Calu3 (cell line): ENCODE measurements around the gene CCNQ. TPM values are rescaled to one million over a fixed set of nuclear protein-coding genes. Genes with fewer than 3 reads are reported as not detected.

ENCODE experiments used
- BruUV-seq: library from RNA; stranded (reverse); fragments of 400-500 nt; replicated peaks from 2 replicates; lab custom pipeline; 2021; lab: Mats Ljungman, UMichigan
- CTCF ChIA-PET: fragments of 300-600 bp; sonication (Branson Sonifier 250); formaldehyde crosslinking; loops from one replicate; lab custom pipeline; 2022; ENCODE audit warnings: antibody characterized with exemption; lab: Charles Lee
- DNase-seq: peaks from one replicate; pipeline ENCODE4 v3.0.0; 2022
- H3K27ac Mint-ChIP-seq: one replicate; pipeline ENCODE4 v1.8.0; 2022; ENCODE audit warnings: mixed read lengths; ENCODE audit not compliant: unreplicated experiment
- H3K27me3 Mint-ChIP-seq: one replicate; pipeline ENCODE4 v1.8.0; 2022; ENCODE audit warnings: mixed read lengths; ENCODE audit not compliant: unreplicated experiment
- H3K36me3 Mint-ChIP-seq: one replicate; pipeline ENCODE4 v1.8.0; 2022; ENCODE audit warnings: mild to moderate bottlenecking, moderate library complexity, mixed read lengths; ENCODE audit not compliant: insufficient read depth, unreplicated experiment
- H3K4me1 Mint-ChIP-seq: one replicate; pipeline ENCODE4 v1.8.0; 2022; ENCODE audit warnings: mild to moderate bottlenecking, low read depth, mixed read lengths; ENCODE audit not compliant: unreplicated experiment
- H3K4me3 Mint-ChIP-seq: one replicate; pipeline ENCODE4 v1.8.0; 2022; ENCODE audit warnings: mild to moderate bottlenecking, low read depth, moderate library complexity, mixed read lengths; ENCODE audit not compliant: unreplicated experiment
- H3K9me3 Mint-ChIP-seq: one replicate; pipeline ENCODE4 v1.8.0; 2022; ENCODE audit warnings: low read depth, mixed read lengths; ENCODE audit not compliant: unreplicated experiment
- intact Hi-C: fragments of 100-400 bp; cut with micrococcal nuclease; formaldehyde crosslinking; loops from one replicate; pipeline ENCODE4 v1.10.0; 2022; ENCODE audit not compliant: unreplicated experiment
- total RNA-seq: library from RNA; stranded (reverse); gene quantifications from 2 replicates; pipeline ENCODE4 v1.2.3, GENCODE V29; 2022
- TF ChIP-seq, protein P1 (sequence below): fragments of 200-600 bp; IDR thresholded peaks from one replicate; pipeline ENCODE4 v1.8.0; 2022; ENCODE audit warnings: antibody characterized with exemption; ENCODE audit not compliant: unreplicated experiment

Gene CCNQ
- total RNA-seq, 1 experiment from 2014 or later = 18.9 TPM

DNA sequence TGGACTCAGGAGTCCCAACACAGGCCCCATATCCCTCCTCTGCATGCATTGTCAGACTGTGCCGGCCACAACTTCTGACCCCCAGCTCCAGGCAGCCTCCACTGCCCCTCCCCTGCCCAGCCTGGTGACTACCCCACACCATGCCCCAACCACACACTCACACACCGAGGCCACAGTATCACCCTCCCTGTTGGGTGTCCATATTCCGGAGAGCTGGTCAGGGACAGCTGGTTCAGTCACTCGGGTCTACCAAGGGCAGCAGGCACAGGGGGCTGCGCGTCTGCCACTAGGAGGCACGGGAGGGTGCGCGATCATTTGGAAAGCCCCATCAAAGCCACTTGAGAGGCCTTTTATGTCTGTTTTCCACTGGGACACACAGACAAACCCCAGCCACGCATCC is 26.3 kb downstream of the CCNQ start:
- H3K36me3 Mint-ChIP-seq = no peaks in the 10 kb centered on the region
- no TSS peak for BruUV-seq
- intact Hi-C loops = no loop called here
- H3K9me3 Mint-ChIP-seq = no peaks in the 10 kb centered on the region
- H3K27me3 Mint-ChIP-seq = peaks cover 74% of the 10 kb centered on the region
- no peak overlapping the region for H3K4me3 Mint-ChIP-seq
- H3K27ac Mint-ChIP-seq = no peak overlapping the region
- CTCF ChIA-PET = no interaction called here
- TF ChIP-seq, protein P1, sequence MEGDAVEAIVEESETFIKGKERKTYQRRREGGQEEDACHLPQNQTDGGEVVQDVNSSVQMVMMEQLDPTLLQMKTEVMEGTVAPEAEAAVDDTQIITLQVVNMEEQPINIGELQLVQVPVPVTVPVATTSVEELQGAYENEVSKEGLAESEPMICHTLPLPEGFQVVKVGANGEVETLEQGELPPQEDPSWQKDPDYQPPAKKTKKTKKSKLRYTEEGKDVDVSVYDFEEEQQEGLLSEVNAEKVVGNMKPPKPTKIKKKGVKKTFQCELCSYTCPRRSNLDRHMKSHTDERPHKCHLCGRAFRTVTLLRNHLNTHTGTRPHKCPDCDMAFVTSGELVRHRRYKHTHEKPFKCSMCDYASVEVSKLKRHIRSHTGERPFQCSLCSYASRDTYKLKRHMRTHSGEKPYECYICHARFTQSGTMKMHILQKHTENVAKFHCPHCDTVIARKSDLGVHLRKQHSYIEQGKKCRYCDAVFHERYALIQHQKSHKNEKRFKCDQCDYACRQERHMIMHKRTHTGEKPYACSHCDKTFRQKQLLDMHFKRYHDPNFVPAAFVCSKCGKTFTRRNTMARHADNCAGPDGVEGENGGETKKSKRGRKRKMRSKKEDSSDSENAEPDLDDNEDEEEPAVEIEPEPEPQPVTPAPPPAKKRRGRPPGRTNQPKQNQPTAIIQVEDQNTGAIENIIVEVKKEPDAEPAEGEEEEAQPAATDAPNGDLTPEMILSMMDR = no peak
- DNase-seq = no peak
- H3K4me1 Mint-ChIP-seq = no peaks in the 10 kb centered on the region

GRCh38 chrX:153571534-153571908 is 27.4 kb downstream of the CCNQ start:
- H3K4me1 Mint-ChIP-seq = no peaks in the 10 kb centered on the region
- H3K27ac Mint-ChIP-seq = no peak overlapping the region
- no peak overlapping the region for H3K4me3 Mint-ChIP-seq
- peaks cover 76% of the 10 kb centered on the region for H3K27me3 Mint-ChIP-seq
- CTCF ChIA-PET = interaction anchor here (0.7 kb wide), 1 partner anchor 438 kb away, joined by 3 read pairs; no protein-coding TSS in a partner anchor
- no peaks in the 10 kb centered on the region for H3K36me3 Mint-ChIP-seq
- TF ChIP-seq, protein P1 = no peak
- no peaks in the 10 kb centered on the region for H3K9me3 Mint-ChIP-seq
- intact Hi-C loops = no loop called here
- DNase-seq = no peak
- no TSS peak for BruUV-seq

- DNase-seq = no peak
- Mint-ChIP-seq H3K27me3 (peaks cover 66% of the 10 kb centered on the region), H3K4me1 (no peaks in the 10 kb centered on the region), H3K36me3 (no peaks in the 10 kb centered on the region), H3K9me3 (no peaks in the 10 kb centered on the region), H3K4me3 (no peak overlapping the region), H3K27ac (no peak overlapping the region)
- intact Hi-C loops = no loop called here
- TF ChIP-seq, protein P1 = no peak
- CTCF ChIA-PET = no interaction called here
- no TSS peak for BruUV-seq
Observed at GRCh38 chrX:153569475-153569874, 29.5 kb downstream of the CCNQ start.

DNA sequence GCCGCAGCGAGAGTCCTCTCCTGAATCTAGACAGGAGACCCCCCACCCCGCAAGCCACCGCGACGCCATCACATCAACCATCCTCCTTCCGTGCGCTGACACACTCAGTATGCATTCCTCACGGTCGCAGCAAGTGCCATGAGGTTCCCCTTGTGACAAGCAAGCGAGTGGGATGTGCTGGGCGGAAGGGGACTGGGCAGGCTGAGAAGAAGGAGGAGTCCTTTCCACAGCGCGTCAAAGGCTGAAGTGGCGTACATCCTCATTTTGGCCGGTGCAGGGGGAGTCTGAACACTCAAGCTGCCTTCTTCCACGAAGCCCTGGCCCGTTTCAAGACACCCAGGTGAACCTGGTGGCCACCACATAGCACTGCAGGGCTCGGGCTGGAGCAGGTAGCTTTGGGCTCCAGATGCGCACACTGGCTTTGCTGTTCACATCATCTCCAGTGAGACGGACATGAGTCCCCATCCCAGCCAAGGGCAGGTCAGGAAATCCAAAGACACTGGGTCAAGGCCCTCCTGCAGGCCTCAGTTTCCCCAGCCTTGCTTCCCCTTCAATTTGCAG is 30.4 kb downstream of the CCNQ start:
- H3K4me1 Mint-ChIP-seq = no peaks in the 10 kb centered on the region
- CTCF ChIA-PET = no interaction called here
- no TSS peak for BruUV-seq
- no peaks in the 10 kb centered on the region for H3K36me3 Mint-ChIP-seq
- no peak for DNase-seq
- H3K9me3 Mint-ChIP-seq = no peaks in the 10 kb centered on the region
- intact Hi-C loops = no loop called here
- TF ChIP-seq, protein P1 = no peak
- H3K27me3 Mint-ChIP-seq = peaks cover 66% of the 10 kb centered on the region
- no peak overlapping the region for H3K27ac Mint-ChIP-seq
- no peak overlapping the region for H3K4me3 Mint-ChIP-seq
